ENCODE measurements around the gene GOT2.

DNA sequence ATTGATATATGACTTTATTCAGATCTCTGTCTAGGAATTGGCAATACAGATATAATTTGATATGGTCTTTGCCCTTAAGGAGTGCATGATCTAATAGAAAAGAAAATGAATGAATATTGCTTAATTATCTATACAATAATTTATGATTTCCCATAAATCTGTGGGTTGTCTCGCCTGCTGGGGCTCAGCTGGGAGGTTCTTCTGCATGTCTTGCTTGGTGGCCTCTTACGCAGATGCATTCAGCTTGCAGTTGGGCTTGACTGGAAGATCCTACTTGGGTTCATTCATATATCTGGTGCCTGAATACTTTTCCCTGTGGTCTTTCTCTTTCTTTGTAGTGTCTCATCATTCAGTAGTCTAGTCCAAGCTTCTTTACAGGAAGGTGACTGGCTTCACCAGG is 34.0 kb upstream of the GOT2 start:
- TF ChIP-seq TARDBP (IDR thresholded peaks at IDR 0.05), result no peak
- TF ChIP-seq ELF4 (IDR thresholded peaks at IDR 0.05), result no peak
- no peak for TF ChIP-seq ARNT (IDR thresholded peaks at IDR 0.05)
- TF ChIP-seq ZNF384 (IDR thresholded peaks at IDR 0.05), result no peak
- no peak for TF ChIP-seq NFRKB (IDR thresholded peaks at IDR 0.05)
- no peak for TF ChIP-seq L3MBTL2 (conservative IDR thresholded peaks at IDR 0.05)
- TF ChIP-seq HDGF (IDR thresholded peaks at IDR 0.05; ENCODE audit: borderline replicate concordance), result no peak
- no peak for TF ChIP-seq BHLHE40 (IDR thresholded peaks at IDR 0.05; ENCODE audit: borderline replicate concordance)
- TF ChIP-seq SUZ12 (IDR thresholded peaks at IDR 0.05), result no peak
